GM21717 (cell line): Measurements from ENCODE around the gene ZC3H10.

Experiments
- ATAC-seq: cut with Tn5 transposase; IDR thresholded peaks from one replicate; pipeline ENCODE4 v1.9.1; 2021; ENCODE audit warnings: mild to moderate bottlenecking, moderate library complexity; ENCODE audit not compliant: unreplicated experiment

Gene ZC3H10

DNA sequence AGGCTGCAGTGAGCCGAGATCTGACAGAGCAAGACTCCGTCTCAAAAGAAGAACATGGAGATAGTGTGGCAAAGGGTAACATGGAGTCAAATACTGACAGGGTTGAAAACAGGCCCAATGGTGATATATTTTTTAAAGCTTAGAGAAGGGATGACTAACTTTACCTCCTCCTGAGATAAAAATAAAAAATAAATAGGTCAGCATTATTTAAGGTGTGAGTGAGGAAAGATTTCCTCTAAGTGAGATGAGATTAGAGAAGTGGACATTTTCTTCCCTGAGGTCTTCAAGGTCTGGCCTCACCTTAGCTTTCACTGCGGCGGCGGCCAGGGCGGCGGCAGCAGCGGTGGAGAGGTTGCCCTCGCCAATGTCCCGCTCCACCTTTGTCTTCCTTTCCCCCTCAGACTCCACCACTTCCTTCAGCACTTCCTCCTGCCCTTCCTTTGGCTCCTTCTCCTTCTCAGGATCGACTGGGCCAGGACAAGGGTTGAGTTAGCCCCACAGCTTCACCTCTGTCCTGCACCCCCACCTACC lies 51.2 kb downstream of the ZC3H10 start:
- no peak for ATAC-seq

DNA sequence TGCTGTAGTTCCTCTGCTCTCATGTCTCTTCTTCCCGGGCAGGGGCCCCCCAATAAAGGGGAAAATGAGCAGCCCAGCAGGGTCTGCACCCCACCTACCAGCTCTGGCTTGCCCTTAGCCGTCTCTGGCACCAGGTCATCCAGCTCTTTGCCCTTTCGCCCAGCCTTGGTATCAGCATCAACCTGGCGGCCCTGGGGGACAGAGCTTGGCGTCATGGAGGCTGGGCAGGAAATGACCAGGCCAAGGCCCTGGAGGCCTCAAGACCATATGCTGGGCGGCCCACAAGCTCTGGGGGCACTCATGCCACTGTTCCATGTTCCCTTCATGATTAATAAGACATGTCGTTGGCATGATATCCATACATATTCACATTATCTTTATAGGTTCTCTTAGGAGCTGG lies 54.8 kb downstream of the ZC3H10 start:
- no peak for ATAC-seq
